GDM1 (cell line): ENCODE data around the gene DLG2.

Source experiments
- DNase-seq: peaks from one replicate; lab custom pipeline; 2025; lab: John Stamatoyannopoulos, UW

The DLG2 gene

DNA sequence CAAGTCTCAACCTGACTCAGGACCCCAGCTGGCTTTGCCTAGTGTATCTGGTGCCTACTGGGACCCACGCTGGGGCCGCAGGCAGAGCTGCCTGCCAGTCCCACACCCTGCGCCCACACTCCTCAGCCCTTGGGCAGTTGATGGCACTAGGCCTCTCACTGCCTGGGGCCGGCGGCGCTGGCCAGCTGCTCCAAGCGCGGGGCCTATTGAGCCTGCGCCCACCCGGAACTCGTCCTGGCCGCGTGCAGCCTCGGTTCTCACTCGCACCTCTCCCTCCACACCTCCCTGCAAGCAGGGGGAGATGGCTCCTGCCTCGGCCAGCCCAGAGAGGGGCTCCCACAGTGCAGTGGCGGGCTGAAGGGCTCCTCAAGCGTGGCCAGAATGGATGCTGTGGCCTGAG lies 1432.4 kb downstream of the DLG2 start:
- no peak for DNase-seq

DNA sequence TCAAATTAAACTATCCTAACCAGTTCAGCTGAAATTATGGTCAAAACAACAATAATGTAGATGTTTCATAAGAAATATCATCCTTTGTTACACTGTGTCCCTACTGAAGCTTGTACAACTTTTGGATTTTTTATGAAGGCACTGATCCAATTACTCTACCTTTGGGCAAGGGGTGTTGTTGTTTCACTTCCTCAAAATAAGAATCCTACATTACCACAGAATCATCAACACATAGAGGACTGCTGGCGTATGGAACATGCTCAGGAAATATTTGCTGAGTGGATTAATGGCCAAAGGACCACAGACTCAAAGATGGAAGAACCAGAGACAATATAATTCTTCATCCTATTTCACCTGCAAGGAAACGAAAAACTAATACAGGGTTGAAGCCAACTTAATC lies 1433.4 kb downstream of the DLG2 start:
- DNase-seq, result no peak

- no peak for DNase-seq
These were observed 1438.6 kb downstream of the DLG2 start for GRCh38 chr11:84188521-84188920.

- DNase-seq, result no peak
These were observed 1454.1 kb downstream of the DLG2 start for GRCh38 chr11:84173078-84173477.

- no peak for DNase-seq
These were observed 1462.0 kb downstream of the DLG2 start for GRCh38 chr11:84165139-84165538.

GRCh38 chr11:84164728-84165127 lies 1462.4 kb downstream of the DLG2 start:
- DNase-seq, result no peak

GRCh38 chr11:84163116-84163515 lies 1464.0 kb downstream of the DLG2 start:
- no peak for DNase-seq

DNA sequence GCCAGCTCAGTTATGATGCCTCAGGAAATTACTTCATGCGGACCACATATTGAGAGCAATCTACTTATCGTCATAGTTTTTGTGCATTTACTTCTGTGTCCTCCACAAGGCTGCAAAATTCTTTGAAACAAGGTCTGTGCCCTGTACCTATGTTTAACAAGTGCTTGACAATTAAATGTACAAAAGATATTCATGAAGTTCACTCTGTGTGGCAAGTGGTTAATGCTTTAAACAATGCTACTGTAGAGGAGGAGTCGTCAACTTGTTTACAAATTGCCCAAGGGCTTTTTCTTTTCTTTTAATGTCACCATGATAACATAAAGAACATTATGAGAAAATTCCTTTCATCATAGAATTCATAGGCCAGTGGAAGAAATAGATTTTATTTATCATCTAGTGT lies 1469.5 kb downstream of the DLG2 start:
- DNase-seq, result no peak

GRCh38 chr11:84146826-84147225 lies 1480.3 kb downstream of the DLG2 start:
- DNase-seq, result no peak

DNA sequence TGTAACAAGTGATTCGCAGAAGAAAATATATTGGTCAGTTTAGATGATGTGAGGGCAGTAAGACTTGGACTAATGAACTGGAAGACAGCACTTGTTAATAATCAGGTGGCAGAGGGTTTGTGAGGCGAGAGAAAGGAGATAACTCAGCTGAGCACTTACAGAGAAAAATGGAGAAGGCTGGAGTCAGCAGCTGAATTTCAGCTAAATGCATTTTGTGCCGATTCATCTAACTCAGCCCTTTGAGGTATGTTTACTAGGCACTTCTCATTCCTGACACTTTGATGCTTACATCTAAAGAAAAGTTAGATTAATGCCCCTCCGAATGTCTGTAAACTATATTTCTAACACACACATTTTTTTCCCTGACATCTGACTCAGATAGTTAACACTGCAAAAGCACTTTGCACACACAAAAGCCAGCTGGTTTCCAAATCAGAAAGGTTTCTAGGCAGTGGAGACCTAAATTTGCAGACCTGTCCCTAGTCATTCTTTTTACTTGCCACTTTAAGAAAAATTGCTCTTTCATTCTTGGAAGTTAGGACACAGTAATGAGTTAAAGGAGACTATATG lies 1481.4 kb downstream of the DLG2 start:
- no peak for DNase-seq

DNA sequence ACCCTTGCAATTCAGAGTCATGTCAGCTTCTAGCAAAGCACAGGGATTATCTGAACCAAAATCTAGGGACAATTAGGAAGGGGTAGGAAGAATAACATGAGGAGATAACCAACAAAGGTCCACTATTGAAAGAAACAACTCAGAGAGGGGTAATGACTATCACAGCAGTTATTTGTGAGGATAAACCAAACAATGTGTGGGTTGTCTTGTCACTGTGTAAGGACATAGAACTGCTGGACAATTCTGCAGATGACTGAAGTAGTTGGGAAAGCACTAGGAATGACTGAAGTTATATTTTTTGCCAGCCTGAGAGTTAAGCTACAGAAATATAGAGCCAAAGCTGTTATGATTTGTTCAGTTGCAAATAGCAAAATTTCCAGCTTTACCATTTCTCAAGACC lies 1482.6 kb downstream of the DLG2 start:
- DNase-seq, result no peak

- no peak for DNase-seq
These were observed 1484.7 kb downstream of the DLG2 start for GRCh38 chr11:84142411-84142810.

GRCh38 chr11:84140386-84141169 lies 1486.6 kb downstream of the DLG2 start:
- DNase-seq, result no peak

GRCh38 chr11:84137960-84138359 lies 1489.2 kb downstream of the DLG2 start:
- no peak for DNase-seq

- no peak for DNase-seq
These were observed 1489.6 kb downstream of the DLG2 start for GRCh38 chr11:84137505-84137904.

GRCh38 chr11:84136926-84137325 lies 1490.2 kb downstream of the DLG2 start:
- DNase-seq, result no peak

- DNase-seq, result no peak
These were observed 1496.3 kb downstream of the DLG2 start for GRCh38 chr11:84130646-84131427.

DNA sequence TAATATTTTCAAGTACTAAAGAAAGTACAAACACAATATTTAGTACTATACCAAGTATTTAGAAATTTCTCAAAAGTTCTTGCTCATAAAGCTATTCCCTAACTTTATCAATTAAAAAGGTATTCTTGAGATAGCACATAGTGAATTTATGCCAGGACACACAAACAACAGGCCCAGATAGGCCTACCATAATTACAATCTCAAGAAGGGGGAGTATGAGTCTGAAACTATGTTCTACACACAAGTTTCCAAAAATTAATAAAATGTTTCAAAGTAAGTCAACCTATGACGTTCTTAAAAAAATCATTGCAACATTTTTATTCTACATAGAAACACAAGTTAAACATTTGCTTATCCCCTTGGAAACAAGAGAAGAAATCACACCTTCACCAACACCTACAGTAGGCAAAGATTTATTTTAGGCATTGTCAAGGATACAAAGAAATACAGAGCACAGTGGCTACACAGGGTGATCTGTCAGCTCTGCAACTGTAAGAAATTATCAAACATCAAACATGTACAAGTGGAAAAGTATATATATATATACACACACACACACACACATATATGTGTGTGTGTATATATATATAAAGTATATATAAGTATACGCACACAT lies 1497.1 kb downstream of the DLG2 start:
- DNase-seq, result no peak

DNA sequence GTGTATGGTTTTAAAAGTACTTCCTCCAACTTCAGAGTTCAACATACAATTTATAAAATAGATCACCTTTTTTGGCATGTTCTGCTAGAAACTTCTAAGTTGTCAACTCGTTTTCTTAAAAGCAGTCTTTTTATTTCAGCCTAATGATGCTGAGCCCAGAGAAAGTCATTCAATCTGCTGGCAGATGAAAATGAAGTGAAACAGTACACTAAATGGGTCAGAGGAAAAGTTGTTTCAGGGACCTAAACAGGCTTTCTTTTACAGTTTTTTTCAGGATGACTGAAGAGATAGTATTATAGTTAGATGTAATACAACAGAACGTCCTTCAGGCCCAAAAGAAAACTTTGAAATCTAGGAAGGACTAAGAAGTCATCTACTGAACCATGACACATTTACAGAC lies 1498.3 kb downstream of the DLG2 start:
- no peak for DNase-seq

GRCh38 chr11:84117394-84117793 lies 1509.8 kb downstream of the DLG2 start:
- DNase-seq, result no peak

GRCh38 chr11:84106541-84106940 lies 1520.6 kb downstream of the DLG2 start:
- no peak for DNase-seq

DNA sequence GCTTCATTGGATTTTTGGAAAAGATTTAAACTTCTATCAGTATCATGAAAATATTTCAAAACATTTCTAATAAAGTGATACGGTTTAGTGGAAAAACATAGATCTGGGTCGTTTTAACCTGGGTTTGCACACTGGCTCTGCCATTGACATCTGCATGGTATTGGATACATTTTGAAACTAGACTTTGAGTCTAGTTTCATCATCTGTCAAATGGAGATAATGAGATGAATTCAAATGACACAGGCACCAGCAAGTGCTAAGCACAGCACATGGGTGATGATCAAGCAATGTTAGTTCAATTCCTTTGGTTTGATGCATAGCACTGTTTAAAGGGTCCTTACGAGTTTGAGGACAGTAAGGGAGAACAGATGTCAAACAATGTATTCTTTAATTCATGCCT lies 1522.0 kb downstream of the DLG2 start:
- DNase-seq, result no peak

DNA sequence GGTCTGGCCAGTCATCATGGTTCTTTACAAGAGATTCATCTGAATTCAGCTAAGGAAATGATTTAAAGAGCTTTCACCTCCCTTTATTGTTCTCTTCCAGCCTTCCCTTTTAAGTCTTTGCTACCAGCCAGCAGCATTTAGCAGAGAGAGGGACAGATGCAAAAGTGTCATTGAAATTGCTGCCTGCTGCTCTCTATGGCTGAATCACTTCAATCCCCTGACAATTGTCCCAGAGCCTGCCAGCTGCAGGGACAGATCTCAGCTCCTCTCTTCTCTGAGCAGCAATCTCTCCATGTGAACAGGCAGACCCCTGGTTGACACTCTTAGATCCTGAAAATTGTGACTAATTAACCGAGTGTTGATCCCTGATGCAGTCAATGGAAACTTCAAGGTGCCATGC lies 1524.0 kb downstream of the DLG2 start:
- DNase-seq, result no peak
